IMR-90 (cell line): Measurements from ENCODE around the gene MYDGF. TPM values are rescaled to one million over a fixed set of nuclear protein-coding genes. Genes with fewer than 3 reads are reported as not detected.

ENCODE experiments used
- ATAC-seq: fragments of 200-7000 bp; cut with Tn5 transposase; 2 replicates; pipeline ENCODE4 v1.9.1; 2020; ENCODE audit warnings: low read depth, mild to moderate bottlenecking, moderate library complexity
- BruUV-seq: library from RNA; stranded (reverse); fragments of 400-500 nt; replicated peaks from 2 replicates; lab custom pipeline; 2021; lab: Mats Ljungman, UMichigan
- CTCF ChIA-PET: fragments of 300-600 bp; formaldehyde crosslinking; extraction: SDS; loops from one replicate; lab custom pipeline; 2021; ENCODE audit warnings: antibody characterized with exemption; lab: Yijun Ruan, JAX
- POLR2A ChIA-PET: fragments of 300-600 bp; sonication (Branson Sonifier 250); formaldehyde crosslinking; loops from one replicate; lab custom pipeline; 2022; ENCODE audit warnings: antibody characterized with exemption; ENCODE audit not compliant: unreplicated experiment; lab: Charles Lee
- DNase-seq: peaks from one replicate; pipeline ENCODE4 v3.0.0; 2013
- H2AFZ ChIP-seq: replicated peaks from 2 replicates; pipeline ENCODE3; 2013; ENCODE audit warnings: low read length, mild to moderate bottlenecking; ENCODE audit not compliant: poor library complexity
- H2AK5ac ChIP-seq: 2 replicates; pipeline ENCODE4 v1.6.1; 2013; ENCODE audit warnings: low read depth, low read length, inconsistent platforms
- H2AK9ac ChIP-seq: replicated peaks from 2 replicates; pipeline ENCODE3; 2013; ENCODE audit warnings: mild to moderate bottlenecking, low read depth, low read length, moderate library complexity; ENCODE audit not compliant: poor library complexity
- H2BK120ac ChIP-seq: 2 replicates; pipeline ENCODE4 v1.6.1; 2013; ENCODE audit warnings: low read depth, low read length, inconsistent platforms
- H2BK15ac ChIP-seq: 3 replicates; pipeline ENCODE4 v1.6.1; 2013; ENCODE audit warnings: low read depth, low read length, inconsistent platforms
- H2BK20ac ChIP-seq: 2 replicates; pipeline ENCODE4 v1.6.1; 2013; ENCODE audit warnings: low read depth, mild to moderate bottlenecking, inconsistent platforms, low read length, moderate library complexity
- H2BK5ac ChIP-seq: 2 replicates; pipeline ENCODE4 v1.6.1; 2013; ENCODE audit warnings: mild to moderate bottlenecking, low read depth, low read length, inconsistent platforms; ENCODE audit not compliant: poor library complexity, severe bottlenecking
- H3K14ac ChIP-seq: replicated peaks from 2 replicates; pipeline ENCODE4 v1.6.1; 2013; ENCODE audit warnings: low read depth, low read length, inconsistent platforms
- H3K18ac ChIP-seq: 2 replicates; pipeline ENCODE4 v1.6.1; 2013; ENCODE audit warnings: low read depth, low read length, control low read depth
- H3K23ac ChIP-seq: 2 replicates; pipeline ENCODE4 v1.6.1; 2013; ENCODE audit warnings: low read depth, low read length, inconsistent platforms
- H3K27ac ChIP-seq: 2 replicates; pipeline ENCODE4 v1.5.1; 2013; ENCODE audit warnings: mild to moderate bottlenecking, control low read depth, low read length; ENCODE audit not compliant: insufficient read depth
- H3K27me3 ChIP-seq: 2 replicates; pipeline ENCODE4 v1.6.1; 2013; ENCODE audit warnings: low read length; ENCODE audit not compliant: control insufficient read depth, insufficient read depth
- H3K36me3 ChIP-seq: 2 replicates; pipeline ENCODE4 v1.6.1; 2013; ENCODE audit warnings: low read length, mixed read lengths; ENCODE audit not compliant: control insufficient read depth, insufficient read depth
- H3K4ac ChIP-seq: 2 replicates; pipeline ENCODE4 v1.6.1; 2013; ENCODE audit warnings: low read depth, low read length, inconsistent platforms
- H3K4me1 ChIP-seq: 2 replicates; pipeline ENCODE4 v1.6.1; 2013; ENCODE audit warnings: low read length, mixed read lengths; ENCODE audit not compliant: control insufficient read depth, insufficient read depth
- H3K4me2 ChIP-seq: 2 replicates; pipeline ENCODE4 v1.6.1; 2013; ENCODE audit warnings: low read depth, mild to moderate bottlenecking, control low read depth, low read length, moderate library complexity
- H3K4me3 ChIP-seq: 2 replicates; pipeline ENCODE4 v1.5.1; 2013; ENCODE audit warnings: low read depth, mild to moderate bottlenecking, control low read depth, low read length, moderate library complexity; ENCODE audit not compliant: insufficient read depth
- H3K56ac ChIP-seq: 2 replicates; pipeline ENCODE4 v1.6.1; 2013; ENCODE audit warnings: low read length, inconsistent platforms; ENCODE audit not compliant: insufficient read depth; ENCODE audit errors: extremely low read depth
- H3K79me1 ChIP-seq, 2 experiments: 2 replicates each; pipeline ENCODE4 v1.6.1; 2013; ENCODE audit warnings: low read length in 2 of 2, inconsistent platforms in 1 of 2, low read depth in 1 of 2
- H3K9ac ChIP-seq: 2 replicates; pipeline ENCODE4 v1.6.1; 2013; ENCODE audit warnings: low read depth, low read length, control low read depth
- H3K9me1 ChIP-seq: 2 replicates; pipeline ENCODE4 v1.6.1; 2013; ENCODE audit warnings: low read length, inconsistent platforms; ENCODE audit not compliant: insufficient read depth
- H3K9me3 ChIP-seq: 2 replicates; pipeline ENCODE4 v1.6.1; 2013; ENCODE audit warnings: low read length; ENCODE audit not compliant: control insufficient read depth, insufficient read depth
- H4K20me1 ChIP-seq: 2 replicates; pipeline ENCODE4 v1.6.1; 2013; ENCODE audit warnings: low read length, inconsistent platforms; ENCODE audit not compliant: insufficient read depth
- H4K5ac ChIP-seq: 2 replicates; pipeline ENCODE4 v1.6.1; 2013; ENCODE audit warnings: mild to moderate bottlenecking, low read depth, low read length, control low read depth
- H4K8ac ChIP-seq, 2 experiments: 2 replicates each; pipeline ENCODE4 v1.6.1; 2013; ENCODE audit warnings: low read depth in 2 of 2, low read length in 2 of 2, control low read depth in 1 of 2, inconsistent platforms in 1 of 2
- H4K91ac ChIP-seq: 2 replicates; pipeline ENCODE4 v1.6.1; 2013; ENCODE audit warnings: low read depth, low read length, inconsistent platforms; ENCODE audit not compliant: insufficient read depth
- BHLHE40 ChIP-seq: fragments of 150-350 bp; IDR thresholded peaks from 2 replicates; pipeline ENCODE4 v1.6.1; 2016; ENCODE audit warnings: mild to moderate bottlenecking, low read depth, low read length
- FOS ChIP-seq: fragments of 150-350 bp; IDR thresholded peaks from 2 replicates; pipeline ENCODE4 v1.6.1; 2016; ENCODE audit warnings: low read depth, low read length
- MAFK ChIP-seq: IDR thresholded peaks from 2 replicates; pipeline ENCODE4 v1.6.1; 2012; ENCODE audit warnings: low read depth, low read length, improper control_type of control experiment
- MXI1 ChIP-seq: IDR thresholded peaks from 2 replicates; pipeline ENCODE4 v1.6.1; 2012; ENCODE audit warnings: low read depth, mild to moderate bottlenecking, low read length, moderate library complexity, borderline replicate concordance
- RFX5 ChIP-seq: IDR thresholded peaks from 2 replicates; pipeline ENCODE4 v1.8.0; 2012; ENCODE audit warnings: low read depth, mild to moderate bottlenecking, low read length, moderate library complexity
- WGBS, 2 experiments: methylation state at CpG; one replicate each; pipeline versions ENCODE4 v1.1.5 to v1.1.7; 2013; ENCODE audit warnings: missing lambda C conversion rate in 2 of 2; ENCODE audit not compliant: insufficient read length in 1 of 2; ENCODE audit errors: extremely low coverage in 2 of 2; 5-methylcytosine and 5-hydroxymethylcytosine counted together
- dilution Hi-C: fragments of 300-500 bp; cut with HindIII; formaldehyde crosslinking; loops from one replicate; pipeline ENCODE4 v1.14.3; 2018; ENCODE audit warnings: low sequenced_read_pairs; ENCODE audit not compliant: unreplicated experiment
- in situ Hi-C: fragments of 300-500 bp; cut with MboI; formaldehyde crosslinking; loops from 3 replicates; pipeline ENCODE4 v1.14.3; 2019; ENCODE audit warnings: low sequenced_read_pairs, inconsistent platforms, mixed read lengths
- intact Hi-C: fragments of 100-400 bp; cut with micrococcal nuclease; formaldehyde crosslinking; loops from 2 replicates; pipeline ENCODE4 v1.10.0; 2022
- polyA plus RNA-seq, 3 experiments: library from polyadenylated mRNA; depleted of rRNA; stranded (reverse); fragments of >200 nt; gene quantifications; 2 replicates each; pipeline ENCODE4 v1.2.3, GENCODE V29; 2012; ENCODE audit warnings: low replicate concordance in 1 of 3
- total RNA-seq: library from RNA; depleted of rRNA; stranded (reverse); fragments of >200 nt; gene quantifications from 2 replicates; pipeline ENCODE4 v1.2.3, GENCODE V29; 2012

MYDGF gene
- total and polyA plus RNA-seq, 2 of the 4 experiments (the other 2 are of a cell fraction) = 203 to 310 TPM

DNA sequence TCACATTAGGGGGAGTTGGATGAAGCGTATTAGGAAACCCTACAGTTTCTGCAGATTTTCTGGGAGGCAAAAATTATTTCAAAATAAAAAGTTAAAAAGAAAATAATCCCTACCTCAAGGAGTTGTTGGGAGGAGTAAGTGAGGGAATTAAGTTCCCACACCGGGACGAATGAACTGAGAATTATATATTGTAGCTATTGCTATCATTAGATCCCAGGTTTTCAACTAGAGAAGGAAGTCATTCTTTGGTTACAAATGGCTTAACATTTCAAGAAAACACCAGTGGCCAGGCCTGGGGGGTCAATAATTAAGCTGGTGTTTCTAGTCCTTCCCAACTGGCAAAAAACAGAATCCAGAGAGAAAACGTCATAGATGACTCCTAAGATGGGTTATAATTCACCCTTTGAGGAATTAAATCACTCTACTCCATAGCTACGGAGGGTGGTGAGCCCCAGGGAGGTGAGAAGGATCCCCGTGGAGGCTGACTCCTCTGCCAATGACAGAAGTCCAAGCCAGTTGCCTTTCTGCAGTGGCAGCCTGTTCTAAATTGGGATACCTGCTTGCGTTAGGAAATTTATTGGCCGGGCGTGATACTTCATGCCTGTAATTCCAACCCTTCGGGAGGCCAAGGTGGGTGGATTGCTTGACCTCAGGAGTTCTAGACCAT lies 1.2 kb upstream of the MYDGF start:
- POLR2A ChIA-PET = no interaction called here

More for the DNA sequence above, 1.2 kb upstream of the MYDGF start:
- ATAC-seq (no peak), DNase-seq (no peak)
- H3K4me1 ChIP-seq = peaks cover 4% of the 10 kb centered on the region; the same call in 1 of the 2 replicates
- no peak overlapping the region for H3K18ac ChIP-seq
- H3K79me1 ChIP-seq = peaks cover 16 to 28% of the 10 kb centered on the region in 2 experiments
- H3K4me3 ChIP-seq = no peak overlapping the region
- CTCF ChIA-PET = interaction anchor here (0.6 kb wide), 1 partner anchor 26 kb away, joined by 3 read pairs; no protein-coding TSS in a partner anchor
- no peak overlapping the region for H2BK15ac ChIP-seq
- no peak for TF ChIP-seq BHLHE40
- no peak for TF ChIP-seq FOS
- no peak for TF ChIP-seq RFX5
- no peak for TF ChIP-seq MXI1
- TF ChIP-seq MAFK = no peak
- H4K8ac ChIP-seq = no peak overlapping the region
- no peak overlapping the region for H3K4ac ChIP-seq
- H4K20me1 ChIP-seq = peaks cover 12% of the 10 kb centered on the region
- H4K5ac ChIP-seq = no peak overlapping the region
- H3K27me3 ChIP-seq = no peaks in the 10 kb centered on the region
- no peak overlapping the region for H3K27ac ChIP-seq
- no peak overlapping the region for H3K56ac ChIP-seq
- BruUV-seq = no TSS peak
- WGBS, 2 experiments = 80% methylated on average over 1 of the region's 10 CpGs; no CpG with 5 or more reads in 1 of the 2 experiments
- no peak overlapping the region for H2BK5ac ChIP-seq
- dilution Hi-C loops (no loop called here), in situ Hi-C loops (no loop called here), intact Hi-C loops (no loop called here)
- H3K9ac ChIP-seq = no peak overlapping the region
- no peak overlapping the region for H2AK9ac ChIP-seq
- no peak overlapping the region for H3K23ac ChIP-seq
- peaks cover 16% of the 10 kb centered on the region for H3K36me3 ChIP-seq
- no peak overlapping the region for H2BK20ac ChIP-seq
- H3K9me3 ChIP-seq = no peaks in the 10 kb centered on the region
- peak overlapping the region; percentile 14 for H2AFZ ChIP-seq
- no peaks in the 10 kb centered on the region; the same call in 1 of the 2 replicates for H3K9me1 ChIP-seq
- no peak overlapping the region for H2BK120ac ChIP-seq
- H4K91ac ChIP-seq = no peak overlapping the region
- H3K4me2 ChIP-seq = no peak overlapping the region
- no peak overlapping the region for H2AK5ac ChIP-seq
- H3K14ac ChIP-seq = no peak overlapping the region
